HG03457 (cell line): ENCODE data around the gene LYL1.

Experiments used
- ATAC-seq: cut with Tn5 transposase; IDR thresholded peaks from one replicate; pipeline ENCODE4 v1.9.1; 2021; ENCODE audit warnings: moderate number of reproducible peaks; ENCODE audit not compliant: unreplicated experiment

Gene LYL1

GRCh38 chr19:13060233-13060963 lies 42.3 kb downstream of the LYL1 start:
- no peak for ATAC-seq

- no peak for ATAC-seq
Observed at GRCh38 chr19:13058951-13059660, 43.6 kb downstream of the LYL1 start.

- no peak for ATAC-seq
Observed at GRCh38 chr19:13057744-13058143, 44.9 kb downstream of the LYL1 start.

- no peak for ATAC-seq
Observed at GRCh38 chr19:13057147-13057572, 45.5 kb downstream of the LYL1 start.

- ATAC-seq = no peak
Observed at GRCh38 chr19:13056052-13056660, 46.5 kb downstream of the LYL1 start.

- ATAC-seq = no peak
Observed at GRCh38 chr19:13055213-13056051, 47.2 kb downstream of the LYL1 start.

GRCh38 chr19:13054626-13055212 lies 47.9 kb downstream of the LYL1 start:
- ATAC-seq = no peak

- no peak for ATAC-seq
Observed at GRCh38 chr19:13053761-13054625, 48.7 kb downstream of the LYL1 start.

- ATAC-seq = no peak
Observed at GRCh38 chr19:13053238-13053637, 49.4 kb downstream of the LYL1 start.

- ATAC-seq = no peak
Observed at GRCh38 chr19:13052447-13053175, 50.0 kb downstream of the LYL1 start.

GRCh38 chr19:13051557-13052165 lies 51.0 kb downstream of the LYL1 start:
- ATAC-seq = no peak

- no peak for ATAC-seq
Observed at GRCh38 chr19:13050274-13050673, 52.4 kb downstream of the LYL1 start.
